Right cardiac atrium (tissue), 5 donors: ENCODE data around the gene TTLL11. TPM values are rescaled to one million over a fixed set of nuclear protein-coding genes. Genes with fewer than 3 reads are reported as not detected.

ENCODE experiments used
- ATAC-seq, 2 donors: fragments of 200-7000 bp; cut with Tn5 transposase; one replicate each; pipeline versions ENCODE4 v1.8.0 to v1.9.1; 2020; ENCODE audit warnings: moderate library complexity in 2 of 2, mild to moderate bottlenecking in 1 of 2
- DNase-seq, 3 donors: peaks; one replicate each; pipeline ENCODE4 v3.0.0-alpha.2; 2020
- H3K27ac ChIP-seq: one replicate; pipeline ENCODE4 v1.5.1; 2013; ENCODE audit warnings: mild to moderate bottlenecking, low read length, control low read depth, moderate library complexity
- H3K27me3 ChIP-seq: one replicate; pipeline ENCODE4 v1.6.1; 2013; ENCODE audit not compliant: control insufficient read depth, insufficient read depth
- H3K4me1 ChIP-seq: one replicate; pipeline ENCODE4 v1.6.1; 2013; ENCODE audit warnings: low read length; ENCODE audit not compliant: control insufficient read depth, insufficient read depth
- H3K4me3 ChIP-seq: one replicate; pipeline ENCODE4 v1.5.1; 2013; ENCODE audit warnings: low read length, control low read depth
- H3K9me3 ChIP-seq: one replicate; pipeline ENCODE4 v1.6.1; 2013; ENCODE audit warnings: low read length; ENCODE audit not compliant: control insufficient read depth
- WGBS: extraction: QIAGEN DNeasy Blood & Tissue Kit; methylation state at CpG from one replicate; pipeline ENCODE4 v1.1.7; 2013; 5-methylcytosine and 5-hydroxymethylcytosine counted together
- intact Hi-C, 4 donors: fragments of 100-400 bp; cut with DNase I; formaldehyde crosslinking; loops; one replicate each; pipeline versions ENCODE4 v1.11.0 to v1.14.0; 2022 to 2023
- polyA plus RNA-seq: library from polyadenylated mRNA; stranded (reverse); fragments of 200-250 nt; gene quantifications from one replicate; pipeline ENCODE4 v1.2.3, GENCODE V29; 2013
- total RNA-seq, 4 donors: library from RNA; stranded (reverse); fragmentation: NEBNext Ultra II Directional; extraction: Animal tissue kit (Norgen Biotek cat#: 25700); gene quantifications; one replicate each; pipeline ENCODE4 v1.2.1, GENCODE V29; 2021
- donor health status: healthy with polysubstance abuse.
- donor health status: DM: no; HTN: yes; CAD: no.
- donor health status: DM: no; HTN: no; CAD: no.
- donor health status: DM: no; HTN: yes; CAD: no; lungs with severe emphysema.
- donor health status: DM: yes; HTN: yes; CAD: no.

TTLL11 gene
- total and polyA plus RNA-seq, 5 donors, result 3.4 to 8.6 (median 5.7) TPM

GRCh38 chr9:121822093-121823085 lies 270.7 kb downstream of the TTLL11 start:
- peaks cover 3% of the 10 kb centered on the region for H3K4me1 ChIP-seq
- H3K27me3 ChIP-seq, result no peaks in the 10 kb centered on the region
- H3K9me3 ChIP-seq, result no peaks in the 10 kb centered on the region
- WGBS, result 84% methylated on average over 34 of the region's 34 CpGs
- H3K27ac ChIP-seq, result no peak overlapping the region
- DNase-seq (no peak), ATAC-seq (no peak)
- H3K4me3 ChIP-seq, result no peak overlapping the region
- intact Hi-C loops, result no loop called here

GRCh38 chr9:121821326-121821725 lies 271.8 kb downstream of the TTLL11 start:
- no peaks in the 10 kb centered on the region for H3K9me3 ChIP-seq
- intact Hi-C loops, result no loop called here
- H3K27ac ChIP-seq, result no peak overlapping the region
- WGBS, result 90% methylated on average over 5 of the region's 5 CpGs
- ATAC-seq (no peak), DNase-seq (no peak)
- H3K27me3 ChIP-seq, result no peaks in the 10 kb centered on the region
- H3K4me3 ChIP-seq, result no peak overlapping the region
- H3K4me1 ChIP-seq, result peaks cover 3% of the 10 kb centered on the region

GRCh38 chr9:121820286-121821005 lies 272.7 kb downstream of the TTLL11 start:
- Histone ChIP-seq H3K4me1 (peaks cover 3% of the 10 kb centered on the region), H3K9me3 (no peaks in the 10 kb centered on the region), H3K27me3 (no peaks in the 10 kb centered on the region), H3K27ac (no peak overlapping the region), H3K4me3 (no peak overlapping the region)
- ATAC-seq (no peak), DNase-seq (no peak)
- intact Hi-C loops, result no loop called here
- 90% methylated on average over 11 of the region's 11 CpGs for WGBS

- Histone ChIP-seq H3K9me3 (no peaks in the 10 kb centered on the region), H3K27ac (no peak overlapping the region), H3K4me3 (no peak overlapping the region), H3K27me3 (no peaks in the 10 kb centered on the region), H3K4me1 (peaks cover 3% of the 10 kb centered on the region)
- no peak for DNase-seq
- intact Hi-C loops, result no loop called here
- no peak for ATAC-seq
- 40% methylated on average over 20 of the region's 20 CpGs for WGBS
These were observed 273.5 kb downstream of the TTLL11 start for GRCh38 chr9:121819428-121820231.

- no peaks in the 10 kb centered on the region for H3K9me3 ChIP-seq
- ATAC-seq, result no peak
- intact Hi-C loops, result no loop called here
- no peak for DNase-seq
- 92% methylated on average over 12 of the region's 12 CpGs for WGBS
- peaks cover 3% of the 10 kb centered on the region for H3K4me1 ChIP-seq
- H3K27ac ChIP-seq, result no peak overlapping the region
- no peak overlapping the region for H3K4me3 ChIP-seq
- H3K27me3 ChIP-seq, result no peaks in the 10 kb centered on the region
These were observed 274.2 kb downstream of the TTLL11 start for GRCh38 chr9:121818841-121819427.

GRCh38 chr9:121818016-121818661 lies 275.0 kb downstream of the TTLL11 start:
- H3K27me3 ChIP-seq, result no peaks in the 10 kb centered on the region
- DNase-seq (no peak), ATAC-seq (no peak)
- H3K9me3 ChIP-seq, result no peaks in the 10 kb centered on the region
- no peak overlapping the region for H3K4me3 ChIP-seq
- no peak overlapping the region for H3K27ac ChIP-seq
- 85% methylated on average over 19 of the region's 19 CpGs for WGBS
- peaks cover 3% of the 10 kb centered on the region for H3K4me1 ChIP-seq
- intact Hi-C loops, result no loop called here

- 82% methylated on average over 9 of the region's 9 CpGs for WGBS
- Histone ChIP-seq H3K4me3 (no peak overlapping the region), H3K27ac (no peak overlapping the region), H3K4me1 (peaks cover 3% of the 10 kb centered on the region), H3K9me3 (no peaks in the 10 kb centered on the region), H3K27me3 (no peaks in the 10 kb centered on the region)
- DNase-seq (no peak), ATAC-seq (no peak)
- intact Hi-C loops, result no loop called here
These were observed 275.6 kb downstream of the TTLL11 start for GRCh38 chr9:121817476-121817875.

- no peak overlapping the region for H3K27ac ChIP-seq
- DNase-seq (no peak), ATAC-seq (no peak)
- WGBS, result 74% methylated on average over 12 of the region's 12 CpGs
- no peak overlapping the region for H3K4me3 ChIP-seq
- peaks cover 3% of the 10 kb centered on the region for H3K4me1 ChIP-seq
- intact Hi-C loops, result no loop called here
- no peaks in the 10 kb centered on the region for H3K27me3 ChIP-seq
- H3K9me3 ChIP-seq, result no peaks in the 10 kb centered on the region
These were observed 276.2 kb downstream of the TTLL11 start for GRCh38 chr9:121816845-121817450.

GRCh38 chr9:121816449-121816817 lies 276.7 kb downstream of the TTLL11 start:
- H3K4me3 ChIP-seq, result no peak overlapping the region
- 89% methylated on average over 23 of the region's 23 CpGs for WGBS
- H3K9me3 ChIP-seq, result no peaks in the 10 kb centered on the region
- DNase-seq (no peak), ATAC-seq (no peak)
- intact Hi-C loops, result no loop called here
- no peak overlapping the region for H3K27ac ChIP-seq
- H3K4me1 ChIP-seq, result peaks cover 2% of the 10 kb centered on the region
- H3K27me3 ChIP-seq, result no peaks in the 10 kb centered on the region
